SK-N-SH (cell line): Measurements from ENCODE around the gene TBC1D1. TPM values are rescaled to one million over a fixed set of nuclear protein-coding genes. Genes with fewer than 3 reads are reported as not detected.

Experiments
- CTCF ChIA-PET: fragments of 300-600, 350-600 bp; formaldehyde crosslinking; extraction: SDS; loops from one replicate; lab custom pipeline; 2021; lab: Yijun Ruan, JAX
- POLR2A ChIA-PET: fragments of 350-600 bp; sonication (Branson Sonifier 250); formaldehyde crosslinking; extraction: SDS; loops from one replicate; lab custom pipeline; 2020; ENCODE audit warnings: antibody characterized with exemption, inconsistent platforms; lab: Yijun Ruan, JAX
- DNase-seq: peaks from one replicate; pipeline ENCODE4 v3.0.0; 2012
- H2AFZ ChIP-seq: fragments of 200-600 bp; sonication (generic); 2 replicates; pipeline ENCODE4 v1.8.1; 2016; ENCODE audit warnings: antibody characterized with exemption, mild to moderate bottlenecking, low read depth
- H3F3A ChIP-seq: fragments of 200-600 bp; sonication (generic); replicated peaks from 2 replicates; pipeline ENCODE3; 2016; ENCODE audit warnings: antibody characterized with exemption, mild to moderate bottlenecking; ENCODE audit not compliant: insufficient read depth
- H3K27ac ChIP-seq, 2 experiments: fragments of 200-500 bp in 1 of 2; fragments of 200-600 bp in 1 of 2; sonication (Bioruptor generic) in 1 of 2; sonication (generic), shearing (Covaris generic) in 1 of 2; 2 replicates each; pipeline versions ENCODE4 v1.5.1 to v1.6.1; 2014 to 2016; ENCODE audit warnings: low read depth in 2 of 2, inconsistent platforms in 1 of 2, low read length in 1 of 2, mild to moderate bottlenecking in 1 of 2, mixed read lengths in 1 of 2
- H3K27me3 ChIP-seq: fragments of 200-600 bp; sonication (generic), shearing (Covaris generic); 2 replicates; pipeline ENCODE4 v1.6.1; 2016; ENCODE audit warnings: mixed run types; ENCODE audit not compliant: insufficient read depth
- H3K36me3 ChIP-seq, 2 experiments: fragments of 200-500 bp in 1 of 2; fragments of 200-600 bp in 1 of 2; sonication (Bioruptor generic) in 1 of 2; sonication (generic) in 1 of 2; replicated peaks in 1 of 2; 2 replicates each; pipeline versions ENCODE3 to v1.5.1; 2014 to 2016; ENCODE audit warnings: low read length in 1 of 2, mild to moderate bottlenecking in 1 of 2; ENCODE audit not compliant: insufficient read depth in 2 of 2, control insufficient read depth in 1 of 2
- H3K4me1 ChIP-seq, 2 experiments: fragments of 200-500 bp in 1 of 2; fragments of 200-600 bp in 1 of 2; sonication (Bioruptor generic) in 1 of 2; sonication (generic), shearing (Covaris generic) in 1 of 2; 2 replicates each; pipeline versions ENCODE4 v1.5.1 to v1.6.1; 2014 to 2016; ENCODE audit warnings: low read depth in 1 of 2, low read length in 1 of 2, mixed run types in 1 of 2; ENCODE audit not compliant: insufficient read depth in 2 of 2, control insufficient read depth in 1 of 2
- H3K4me2 ChIP-seq: fragments of 200-600 bp; sonication (generic), shearing (Covaris generic); 2 replicates; pipeline ENCODE4 v1.6.1; 2017; ENCODE audit warnings: mixed run types
- H3K4me3 ChIP-seq, 2 experiments: fragments of 200-500 bp in 1 of 2; fragments of 200-600 bp in 1 of 2; sonication (Bioruptor generic) in 1 of 2; sonication (generic), shearing (Covaris generic) in 1 of 2; 2 replicates each; pipeline versions ENCODE4 v1.5.1 to v1.8.1; 2014 to 2016; ENCODE audit warnings: low read depth in 2 of 2, inconsistent platforms in 1 of 2, low read length in 1 of 2, mild to moderate bottlenecking in 1 of 2, mixed read lengths in 1 of 2, moderate library complexity in 1 of 2
- H3K79me2 ChIP-seq: fragments of 200-600 bp; sonication (generic); 2 replicates; pipeline ENCODE4 v1.8.1; 2017; ENCODE audit warnings: mild to moderate bottlenecking; ENCODE audit not compliant: insufficient read depth
- H3K9ac ChIP-seq: fragments of 200-600 bp; sonication (generic); 2 replicates; pipeline ENCODE4 v1.6.1; 2017; ENCODE audit warnings: mixed run types
- H3K9me2 ChIP-seq: fragments of 200-600 bp; sonication (generic); 2 replicates; pipeline ENCODE4 v1.6.1; 2017; ENCODE audit warnings: mixed run types
- H3K9me3 ChIP-seq: fragments of 200-600 bp; sonication (generic); 2 replicates; pipeline ENCODE4 v1.6.1; 2017; ENCODE audit warnings: mixed run types, mild to moderate bottlenecking, moderate library complexity
- H4K20me1 ChIP-seq: fragments of 200-600 bp; sonication (generic); 2 replicates; pipeline ENCODE4 v1.6.1; 2017; ENCODE audit warnings: mild to moderate bottlenecking, mixed run types; ENCODE audit not compliant: insufficient read depth
- CHD2 ChIP-seq: fragments of 150-350 bp; IDR thresholded peaks from 2 replicates; pipeline ENCODE4 v1.6.1; 2018; ENCODE audit warnings: low read length; ENCODE audit not compliant: partially characterized antibody
- FOXJ3 ChIP-seq: sonication (generic); formaldehyde crosslinking; IDR thresholded peaks from 2 replicates; pipeline ENCODE4 v1.5.1; 2020; ENCODE audit warnings: mild to moderate bottlenecking, missing genetic modification reagents
- GABPA ChIP-seq: IDR thresholded peaks from 2 replicates; pipeline ENCODE4 v1.4.0; 2012; ENCODE audit warnings: low read depth, mild to moderate bottlenecking
- MEF2A ChIP-seq: IDR thresholded peaks from 2 replicates; pipeline ENCODE4 v1.4.0; 2012; ENCODE audit warnings: low read depth, borderline replicate concordance
- NFIC ChIP-seq: IDR thresholded peaks from 2 replicates; pipeline ENCODE4 v1.4.0; 2012; ENCODE audit warnings: borderline replicate concordance
- NRF1 ChIP-seq: IDR thresholded peaks from 2 replicates; pipeline ENCODE4 v1.6.1; 2012; ENCODE audit warnings: low read depth, mild to moderate bottlenecking, low read length
- RAD21 ChIP-seq: IDR thresholded peaks from 2 replicates; pipeline ENCODE4 v1.6.1; 2012; ENCODE audit warnings: mild to moderate bottlenecking, low read length
- TAF1 ChIP-seq: IDR thresholded peaks from 2 replicates; pipeline ENCODE4 v1.6.1; 2012; ENCODE audit warnings: low read depth, mild to moderate bottlenecking, low read length, moderate library complexity, borderline replicate concordance
- TCF12 ChIP-seq: IDR thresholded peaks from 2 replicates; pipeline ENCODE4 v1.4.0; 2012
- TEAD4 ChIP-seq: IDR thresholded peaks from 2 replicates; pipeline ENCODE4 v1.4.0; 2012; ENCODE audit warnings: mild to moderate bottlenecking, borderline replicate concordance; ENCODE audit not compliant: insufficient read depth
- YY1 ChIP-seq: IDR thresholded peaks from 2 replicates; pipeline ENCODE4 v1.4.0; 2012; ENCODE audit warnings: low read depth, mild to moderate bottlenecking
- WGBS: methylation state at CpG from one replicate; pipeline ENCODE4 v1.1.6; 2017; ENCODE audit warnings: low lambda C conversion rate; 5-methylcytosine and 5-hydroxymethylcytosine counted together
- polyA plus RNA-seq, 3 experiments: library from polyadenylated mRNA; depleted of rRNA; stranded (reverse); fragments of >200 nt; gene quantifications; 2 replicates each; pipeline ENCODE4 v1.2.3, GENCODE V29; 2012
- TF ChIP-seq, protein P1 (sequence below): IDR thresholded peaks from 2 replicates; pipeline ENCODE4 v1.4.0; 2012; ENCODE audit warnings: low read depth, borderline replicate concordance
- TF ChIP-seq, protein P2 (sequence below): IDR thresholded peaks from 2 replicates; pipeline ENCODE4 v1.4.0; 2012; ENCODE audit warnings: low read depth, borderline replicate concordance

The TBC1D1 gene
- polyA plus RNA-seq, 1 of the 3 experiments (the other 2 are of a cell fraction) = 29.8 TPM

DNA sequence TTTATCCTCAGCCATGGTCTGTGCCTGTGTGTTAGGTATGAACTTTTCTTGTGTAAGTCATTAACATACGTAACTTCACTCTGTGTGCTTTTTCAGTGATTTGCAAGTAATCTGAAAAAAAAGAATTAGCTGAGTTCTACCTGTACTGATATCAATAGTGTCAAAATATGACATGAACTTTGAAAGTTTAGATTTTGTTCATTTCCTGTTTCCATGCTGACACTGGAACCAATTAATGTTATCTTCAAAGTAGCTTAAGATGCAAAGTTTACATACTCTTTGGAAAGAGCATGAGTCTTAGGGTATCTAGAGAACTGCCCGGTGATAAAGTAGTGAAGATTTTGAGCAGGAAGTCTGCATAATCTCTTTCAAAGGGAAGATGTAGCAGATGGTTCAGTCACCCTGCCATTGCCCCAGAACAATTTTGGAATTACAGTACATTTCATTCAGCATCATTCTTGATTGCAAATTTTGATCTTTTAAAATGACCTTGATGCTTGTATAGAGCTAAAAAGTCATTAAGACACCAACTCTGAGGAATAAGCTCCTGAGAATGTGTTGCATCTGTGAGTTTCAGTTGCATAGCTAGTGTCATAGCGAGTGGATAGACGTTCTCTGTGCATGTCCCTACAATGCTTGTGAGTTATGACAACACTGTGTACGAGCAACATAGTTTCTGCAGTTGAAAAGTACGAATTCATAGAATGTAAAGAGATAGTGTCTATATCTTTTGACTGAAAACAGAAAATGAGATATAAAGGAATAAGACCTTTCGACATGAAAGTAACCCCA, 199.8 kb downstream of the TBC1D1 start:
- H3K36me3 ChIP-seq = peaks cover 0 to 10% of the 10 kb centered on the region in 2 experiments
- ChIA-PET CTCF (interaction anchor here (1.1 to 1.5 kb wide), 3 partner anchors 10 to 88 kb away, joined by 4 to 6 read pairs (median 4); no protein-coding TSS in a partner anchor), POLR2A (no interaction called here)
- H3K9ac ChIP-seq = no peak overlapping the region
- H3K79me2 ChIP-seq = no peaks in the 10 kb centered on the region
- no peaks in the 10 kb centered on the region for H3K9me2 ChIP-seq
- no peaks in the 10 kb centered on the region for H4K20me1 ChIP-seq
- no peak overlapping the region for H3K4me3 ChIP-seq
- H3F3A ChIP-seq = peaks cover 8% of the 10 kb centered on the region
- no peaks in the 10 kb centered on the region for H3K9me3 ChIP-seq
- H3K4me1 ChIP-seq = peaks cover 0 to 17% of the 10 kb centered on the region in 2 experiments; a peak in 2 of 4 replicates
- TF ChIP-seq CHD2 (no peak), NRF1 (no peak), TEAD4 (no peak)
- TF ChIP-seq, protein P1, sequence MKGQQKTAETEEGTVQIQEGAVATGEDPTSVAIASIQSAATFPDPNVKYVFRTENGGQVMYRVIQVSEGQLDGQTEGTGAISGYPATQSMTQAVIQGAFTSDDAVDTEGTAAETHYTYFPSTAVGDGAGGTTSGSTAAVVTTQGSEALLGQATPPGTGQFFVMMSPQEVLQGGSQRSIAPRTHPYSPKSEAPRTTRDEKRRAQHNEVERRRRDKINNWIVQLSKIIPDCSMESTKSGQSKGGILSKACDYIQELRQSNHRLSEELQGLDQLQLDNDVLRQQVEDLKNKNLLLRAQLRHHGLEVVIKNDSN = no peak
- no peaks in the 10 kb centered on the region for H3K27me3 ChIP-seq
- H3K4me2 ChIP-seq = no peak overlapping the region
- WGBS = 95% methylated on average over 7 of the region's 7 CpGs
- H2AFZ ChIP-seq = no peak overlapping the region
- peak overlapping the region in 1 of 2 experiments; percentile 25; a peak in 1 of 4 replicates for H3K27ac ChIP-seq
- no peak for DNase-seq

DNA sequence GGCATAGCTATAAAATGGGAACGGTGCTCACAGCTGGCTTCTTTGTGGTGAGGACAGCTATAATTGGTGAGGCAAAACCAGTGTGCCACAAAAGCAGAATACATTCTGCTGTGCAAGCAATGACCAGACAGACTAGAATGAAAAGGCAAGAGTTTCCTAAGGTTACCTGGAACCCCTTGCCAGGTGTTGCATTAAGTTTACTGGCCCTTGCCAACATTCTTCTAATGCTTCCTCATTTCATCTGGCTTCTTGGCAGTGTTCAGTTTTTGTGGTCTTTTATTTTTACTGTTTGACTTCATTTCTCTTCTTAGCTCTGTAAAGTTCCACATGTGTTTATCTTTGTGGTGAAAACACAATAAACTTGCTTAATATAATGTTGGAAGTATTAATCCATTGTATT, 200.8 kb downstream of the TBC1D1 start:
- CTCF ChIA-PET = interaction anchor here (0.6 to 1.5 kb wide), 3 partner anchors 11 to 29 kb away, joined by 4 to 5 read pairs (median 4); no protein-coding TSS in a partner anchor

DNA sequence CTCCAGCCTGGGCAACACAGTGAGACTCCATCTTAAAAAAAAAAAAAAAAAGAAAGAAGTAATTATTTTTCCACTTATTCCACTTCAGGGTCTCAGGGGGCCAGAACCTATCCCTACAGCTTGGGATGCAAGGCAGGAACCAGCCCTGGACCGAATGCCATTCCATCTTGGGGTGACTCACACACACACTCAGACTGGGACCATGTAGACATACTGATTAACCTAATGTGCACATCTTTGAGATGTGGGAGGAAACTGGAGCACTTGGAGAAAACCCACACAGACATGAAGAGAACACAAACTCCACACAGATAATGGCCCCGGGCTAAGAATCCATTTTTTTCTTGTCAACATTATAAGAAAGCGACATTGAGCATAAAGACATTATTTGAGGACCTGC, 201.8 kb downstream of the TBC1D1 start:
- peaks cover 8% of the 10 kb centered on the region for H3F3A ChIP-seq
- no peak overlapping the region for H2AFZ ChIP-seq
- no peak for TF ChIP-seq GABPA
- no peak for TF ChIP-seq RAD21
- no peak for TF ChIP-seq FOXJ3 (CRISPR knock-in tag)
- TF ChIP-seq MEF2A = no peak
- TF ChIP-seq YY1 = no peak
- TF ChIP-seq, protein P1 = no peak
- TF ChIP-seq NRF1 = no peak
- TF ChIP-seq, protein P2, sequence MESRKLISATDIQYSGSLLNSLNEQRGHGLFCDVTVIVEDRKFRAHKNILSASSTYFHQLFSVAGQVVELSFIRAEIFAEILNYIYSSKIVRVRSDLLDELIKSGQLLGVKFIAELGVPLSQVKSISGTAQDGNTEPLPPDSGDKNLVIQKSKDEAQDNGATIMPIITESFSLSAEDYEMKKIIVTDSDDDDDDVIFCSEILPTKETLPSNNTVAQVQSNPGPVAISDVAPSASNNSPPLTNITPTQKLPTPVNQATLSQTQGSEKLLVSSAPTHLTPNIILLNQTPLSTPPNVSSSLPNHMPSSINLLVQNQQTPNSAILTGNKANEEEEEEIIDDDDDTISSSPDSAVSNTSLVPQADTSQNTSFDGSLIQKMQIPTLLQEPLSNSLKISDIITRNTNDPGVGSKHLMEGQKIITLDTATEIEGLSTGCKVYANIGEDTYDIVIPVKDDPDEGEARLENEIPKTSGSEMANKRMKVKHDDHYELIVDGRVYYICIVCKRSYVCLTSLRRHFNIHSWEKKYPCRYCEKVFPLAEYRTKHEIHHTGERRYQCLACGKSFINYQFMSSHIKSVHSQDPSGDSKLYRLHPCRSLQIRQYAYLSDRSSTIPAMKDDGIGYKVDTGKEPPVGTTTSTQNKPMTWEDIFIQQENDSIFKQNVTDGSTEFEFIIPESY = no peak
- no peak for TF ChIP-seq TCF12
- H3K36me3 ChIP-seq = peaks cover 2 to 10% of the 10 kb centered on the region in 2 experiments
- no peak overlapping the region for H3K9ac ChIP-seq
- ChIA-PET CTCF (no interaction called here), POLR2A (no interaction called here)
- H3K4me3 ChIP-seq = no peak overlapping the region
- H3K4me1 ChIP-seq = peaks cover 0 to 17% of the 10 kb centered on the region in 2 experiments; a peak in 2 of 4 replicates
- no peaks in the 10 kb centered on the region for H3K9me3 ChIP-seq
- H4K20me1 ChIP-seq = no peaks in the 10 kb centered on the region
- no peak overlapping the region for H3K27ac ChIP-seq
- H3K27me3 ChIP-seq = no peaks in the 10 kb centered on the region
- no peak overlapping the region for H3K4me2 ChIP-seq
- no peaks in the 10 kb centered on the region for H3K79me2 ChIP-seq
- no peaks in the 10 kb centered on the region for H3K9me2 ChIP-seq
- no peak for DNase-seq
- whole genome bisulfite sequencing = 92% methylated on average over 3 of the region's 3 CpGs

More for the DNA sequence above, 200.8 kb downstream of the TBC1D1 start:
- H3K9me3 ChIP-seq = no peaks in the 10 kb centered on the region
- H3K36me3 ChIP-seq = peaks cover 2 to 10% of the 10 kb centered on the region in 2 experiments
- no peaks in the 10 kb centered on the region for H4K20me1 ChIP-seq
- H2AFZ ChIP-seq = no peak overlapping the region
- no peak overlapping the region for H3K27ac ChIP-seq
- POLR2A ChIA-PET = no interaction called here
- H3K4me2 ChIP-seq = no peak overlapping the region
- no peak overlapping the region for H3K9ac ChIP-seq
- WGBS = 100% methylated on average over 1 of the region's 1 CpG
- no peaks in the 10 kb centered on the region for H3K27me3 ChIP-seq
- no peak overlapping the region for H3K4me3 ChIP-seq
- TF ChIP-seq TCF12 (0 out of 2 replicates have a peak, but pooled peaks have one; percentile 8), NFIC (peak; percentile 20; the same call in 1 of the 2 replicates), TAF1 (no peak)
- H3F3A ChIP-seq = peaks cover 8% of the 10 kb centered on the region
- no peaks in the 10 kb centered on the region for H3K9me2 ChIP-seq
- H3K79me2 ChIP-seq = no peaks in the 10 kb centered on the region
- DNase-seq = no peak
- H3K4me1 ChIP-seq = peaks cover 0 to 17% of the 10 kb centered on the region in 2 experiments; a peak in 2 of 4 replicates
